Measurements from ENCODE around the gene PDLIM3. TPM values are rescaled to one million over a fixed set of nuclear protein-coding genes. Genes with fewer than 3 reads are reported as not detected.

The PDLIM3 gene
- total and polyA plus RNA-seq, 2 of the 13 experiments (the other 11 are each of a cell fraction or from before 2014, with no cell fraction given): 5.9 to 14.0 TPM

DNA sequence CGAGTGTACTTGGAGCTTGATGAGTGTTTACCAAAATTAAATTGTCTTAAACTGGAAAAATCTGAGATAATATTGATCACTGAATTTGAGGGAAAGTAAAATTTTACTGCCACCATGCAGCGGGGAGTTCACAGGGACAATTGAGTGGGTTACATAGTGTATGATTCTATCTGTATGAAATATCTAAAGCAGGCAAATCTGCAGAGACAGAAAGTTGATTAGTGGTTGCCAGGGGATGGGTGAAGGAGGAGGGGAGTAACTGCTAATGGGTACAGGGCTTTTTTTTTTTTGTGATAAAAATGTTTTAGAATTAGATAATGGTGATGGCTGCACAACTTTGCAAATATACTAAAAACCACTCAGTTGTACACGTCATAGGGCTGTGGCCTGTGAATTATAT lies 35.4 kb upstream of the PDLIM3 start:
- no peaks in the 10 kb centered on the region for H4K20me1 ChIP-seq (ENCODE audit: insufficient read depth, low read length)
- no peak overlapping the region for H2AFZ ChIP-seq (ENCODE audit: low read length)
- H3K27me3 ChIP-seq (ENCODE audit: control insufficient read depth in 1 of 2, insufficient read depth in 2 of 2, low read length in 2 of 2): no peaks in the 10 kb centered on the region
- FAIRE-seq: no peak
- H3K36me3 ChIP-seq (replicated peaks in 1 of 2; ENCODE audit: control insufficient read depth in 1 of 2, insufficient read depth in 2 of 2, low read length in 2 of 2): no peaks in the 10 kb centered on the region
- DNase-seq (ENCODE audit: low spot score): no peak
- ChIA-PET CTCF (ENCODE audit: low intra/inter-chr PET ratio, low total read pairs) (no interaction called here), POLR2A (interaction anchor here (1.6 kb wide), 1 partner anchor 11 kb away, joined by 3 read pairs; no protein-coding TSS in a partner anchor)
- H3K27ac ChIP-seq (ENCODE audit: extremely low read length, insufficient read depth, low read length): no peak overlapping the region
- 97% methylated on average over 3 of the region's 3 CpGs for WGBS (ENCODE audit: low lambda C conversion rate)
- H3K4me1 ChIP-seq (ENCODE audit: insufficient read depth, low read length): peaks cover 49% of the 10 kb centered on the region
- no peak overlapping the region for H3K4me3 ChIP-seq (replicated peaks in 1 of 3; ENCODE audit: insufficient read depth in 1 of 3, low read depth in 2 of 3, low read length in 3 of 3)
- no peak overlapping the region for H3K9ac ChIP-seq (ENCODE audit: insufficient read depth, low read depth, low read length)
- no peaks in the 10 kb centered on the region for H3K9me3 ChIP-seq (ENCODE audit: low read length)
- intact Hi-C loops (cut with micrococcal nuclease; ENCODE audit: unreplicated experiment): no loop called here
- BruUV-seq (replicated peaks): no TSS peak
- in situ Hi-C loops (cut with HindIII; ENCODE audit: extremely low pct_ligation_motif_present, low pct_unique_long_range_greater_than_20kb): no loop called here
- no peak overlapping the region for H3K4me2 ChIP-seq (ENCODE audit: low read depth, low read length)
- H3K79me2 ChIP-seq (ENCODE audit: insufficient read depth, low read length): no peaks in the 10 kb centered on the region
- ATAC-seq: no peak
- TF ChIP-seq ZNF205 (CRISPR knock-in tag; IDR thresholded peaks at IDR 0.05) (no peak), TMF1 (CRISPR knock-in tag; IDR thresholded peaks at IDR 0.05; ENCODE audit: low read depth) (no peak), ASH2L (IDR thresholded peaks at IDR 0.05; ENCODE audit: insufficient read length, low read depth, low read length) (no peak), HDAC2 (CRISPR knock-in tag; IDR thresholded peaks at IDR 0.05) (no peak), E2F5 (CRISPR knock-in tag; conservative IDR thresholded peaks at IDR 0.05) (no peak), ZNF253 (CRISPR knock-in tag; IDR thresholded peaks at IDR 0.05; ENCODE audit: borderline replicate concordance) (no peak), ZNF276 (CRISPR knock-in tag; IDR thresholded peaks at IDR 0.05; ENCODE audit: low read depth) (no peak), ZBTB2 (CRISPR knock-in tag; IDR thresholded peaks at IDR 0.05; ENCODE audit: low read depth) (no peak), MAF1 (CRISPR knock-in tag; IDR thresholded peaks at IDR 0.05; ENCODE audit: borderline replicate concordance) (no peak), ZNF550 (CRISPR knock-in tag; IDR thresholded peaks at IDR 0.05; ENCODE audit: borderline replicate concordance) (no peak)
- TF ChIP-seq, protein P1, sequence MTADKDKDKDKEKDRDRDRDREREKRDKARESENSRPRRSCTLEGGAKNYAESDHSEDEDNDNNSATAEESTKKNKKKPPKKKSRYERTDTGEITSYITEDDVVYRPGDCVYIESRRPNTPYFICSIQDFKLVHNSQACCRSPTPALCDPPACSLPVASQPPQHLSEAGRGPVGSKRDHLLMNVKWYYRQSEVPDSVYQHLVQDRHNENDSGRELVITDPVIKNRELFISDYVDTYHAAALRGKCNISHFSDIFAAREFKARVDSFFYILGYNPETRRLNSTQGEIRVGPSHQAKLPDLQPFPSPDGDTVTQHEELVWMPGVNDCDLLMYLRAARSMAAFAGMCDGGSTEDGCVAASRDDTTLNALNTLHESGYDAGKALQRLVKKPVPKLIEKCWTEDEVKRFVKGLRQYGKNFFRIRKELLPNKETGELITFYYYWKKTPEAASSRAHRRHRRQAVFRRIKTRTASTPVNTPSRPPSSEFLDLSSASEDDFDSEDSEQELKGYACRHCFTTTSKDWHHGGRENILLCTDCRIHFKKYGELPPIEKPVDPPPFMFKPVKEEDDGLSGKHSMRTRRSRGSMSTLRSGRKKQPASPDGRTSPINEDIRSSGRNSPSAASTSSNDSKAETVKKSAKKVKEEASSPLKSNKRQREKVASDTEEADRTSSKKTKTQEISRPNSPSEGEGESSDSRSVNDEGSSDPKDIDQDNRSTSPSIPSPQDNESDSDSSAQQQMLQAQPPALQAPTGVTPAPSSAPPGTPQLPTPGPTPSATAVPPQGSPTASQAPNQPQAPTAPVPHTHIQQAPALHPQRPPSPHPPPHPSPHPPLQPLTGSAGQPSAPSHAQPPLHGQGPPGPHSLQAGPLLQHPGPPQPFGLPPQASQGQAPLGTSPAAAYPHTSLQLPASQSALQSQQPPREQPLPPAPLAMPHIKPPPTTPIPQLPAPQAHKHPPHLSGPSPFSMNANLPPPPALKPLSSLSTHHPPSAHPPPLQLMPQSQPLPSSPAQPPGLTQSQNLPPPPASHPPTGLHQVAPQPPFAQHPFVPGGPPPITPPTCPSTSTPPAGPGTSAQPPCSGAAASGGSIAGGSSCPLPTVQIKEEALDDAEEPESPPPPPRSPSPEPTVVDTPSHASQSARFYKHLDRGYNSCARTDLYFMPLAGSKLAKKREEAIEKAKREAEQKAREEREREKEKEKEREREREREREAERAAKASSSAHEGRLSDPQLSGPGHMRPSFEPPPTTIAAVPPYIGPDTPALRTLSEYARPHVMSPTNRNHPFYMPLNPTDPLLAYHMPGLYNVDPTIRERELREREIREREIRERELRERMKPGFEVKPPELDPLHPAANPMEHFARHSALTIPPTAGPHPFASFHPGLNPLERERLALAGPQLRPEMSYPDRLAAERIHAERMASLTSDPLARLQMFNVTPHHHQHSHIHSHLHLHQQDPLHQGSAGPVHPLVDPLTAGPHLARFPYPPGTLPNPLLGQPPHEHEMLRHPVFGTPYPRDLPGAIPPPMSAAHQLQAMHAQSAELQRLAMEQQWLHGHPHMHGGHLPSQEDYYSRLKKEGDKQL (CRISPR knock-in tag; IDR thresholded peaks at IDR 0.05; ENCODE audit: low read depth): no peak
- TF ChIP-seq, protein P2, sequence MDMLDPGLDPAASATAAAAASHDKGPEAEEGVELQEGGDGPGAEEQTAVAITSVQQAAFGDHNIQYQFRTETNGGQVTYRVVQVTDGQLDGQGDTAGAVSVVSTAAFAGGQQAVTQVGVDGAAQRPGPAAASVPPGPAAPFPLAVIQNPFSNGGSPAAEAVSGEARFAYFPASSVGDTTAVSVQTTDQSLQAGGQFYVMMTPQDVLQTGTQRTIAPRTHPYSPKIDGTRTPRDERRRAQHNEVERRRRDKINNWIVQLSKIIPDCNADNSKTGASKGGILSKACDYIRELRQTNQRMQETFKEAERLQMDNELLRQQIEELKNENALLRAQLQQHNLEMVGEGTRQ (IDR thresholded peaks at IDR 0.05; ENCODE audit: low read depth, low read length): no peak
- TF ChIP-seq, protein P2 (CRISPR knock-in tag; IDR thresholded peaks at IDR 0.05; ENCODE audit: borderline replicate concordance): no peak
